ENCODE data around the gene CENPP.
A peak's percentile ranks its signal among the peaks of the same experiment; 100 is the strongest.

The CENPP gene

GRCh38 chr9:92468206-92468605 lies 142.5 kb downstream of the CENPP start:
- TF ChIP-seq CTCF (IDR thresholded peaks at IDR 0.05; ENCODE audit: borderline replicate concordance, control extremely low read depth, extremely low read depth, insufficient read depth, missing control alignments): no peak
- in situ Hi-C loops (cut with MboI; ENCODE audit: low sequenced_read_pairs, unreplicated experiment): no loop called here
- DNase-seq (ENCODE audit: low spot score): no peak

GRCh38 chr9:92474587-92474986 lies 148.8 kb downstream of the CENPP start:
- no peak for DNase-seq (ENCODE audit: low spot score)
- in situ Hi-C loops (cut with MboI; ENCODE audit: low sequenced_read_pairs, unreplicated experiment): no loop called here
- no peak for TF ChIP-seq CTCF (IDR thresholded peaks at IDR 0.05; ENCODE audit: borderline replicate concordance, control extremely low read depth, extremely low read depth, insufficient read depth, missing control alignments)

GRCh38 chr9:92476962-92477361 lies 151.2 kb downstream of the CENPP start:
- no peak for TF ChIP-seq CTCF (IDR thresholded peaks at IDR 0.05; ENCODE audit: borderline replicate concordance, control extremely low read depth, extremely low read depth, insufficient read depth, missing control alignments)
- in situ Hi-C loops (cut with MboI; ENCODE audit: low sequenced_read_pairs, unreplicated experiment): loop anchor here (25.0 kb wide), 1 partner anchor 310 kb away; no protein-coding TSS in a partner anchor
- DNase-seq (ENCODE audit: low spot score): peak; percentile 24

GRCh38 chr9:92478783-92479182 lies 153.0 kb downstream of the CENPP start:
- in situ Hi-C loops (cut with MboI; ENCODE audit: low sequenced_read_pairs, unreplicated experiment): loop anchor here (25.0 kb wide), 1 partner anchor 309 kb away; no protein-coding TSS in a partner anchor
- no peak for DNase-seq (ENCODE audit: low spot score)
- TF ChIP-seq CTCF (IDR thresholded peaks at IDR 0.05; ENCODE audit: borderline replicate concordance, control extremely low read depth, extremely low read depth, insufficient read depth, missing control alignments): no peak

DNA sequence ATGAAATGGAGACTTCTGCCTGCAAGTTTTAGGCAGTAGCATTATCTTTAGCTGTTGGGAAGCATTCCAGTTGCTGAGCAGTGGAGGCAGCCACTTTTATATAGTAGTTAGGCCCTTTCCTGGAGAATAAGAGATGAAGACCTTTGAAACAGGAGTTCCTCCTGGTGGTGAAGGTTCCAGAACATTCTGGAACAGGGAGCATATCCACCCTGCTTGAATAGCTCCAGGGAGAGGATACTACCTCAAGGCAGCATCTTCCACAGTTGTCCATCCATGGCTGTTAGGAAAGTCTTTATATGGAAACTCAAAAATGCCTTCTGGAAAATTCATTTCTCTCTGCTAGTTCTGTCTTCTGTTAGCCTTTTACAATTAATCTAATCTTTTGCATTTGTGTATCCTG lies 153.6 kb downstream of the CENPP start:
- no peak for TF ChIP-seq CTCF (IDR thresholded peaks at IDR 0.05; ENCODE audit: borderline replicate concordance, control extremely low read depth, extremely low read depth, insufficient read depth, missing control alignments)
- in situ Hi-C loops (cut with MboI; ENCODE audit: low sequenced_read_pairs, unreplicated experiment): loop anchor here (25.0 kb wide), 1 partner anchor 308 kb away; no protein-coding TSS in a partner anchor
- no peak for DNase-seq (ENCODE audit: low spot score)

GRCh38 chr9:92480291-92480771 lies 154.6 kb downstream of the CENPP start:
- in situ Hi-C loops (cut with MboI; ENCODE audit: low sequenced_read_pairs, unreplicated experiment): loop anchor here (25.0 kb wide), 1 partner anchor 307 kb away; no protein-coding TSS in a partner anchor
- DNase-seq (ENCODE audit: low spot score): no peak
- TF ChIP-seq CTCF (IDR thresholded peaks at IDR 0.05; ENCODE audit: borderline replicate concordance, control extremely low read depth, extremely low read depth, insufficient read depth, missing control alignments): no peak

All from GM13976 (cell line).